HEK293 (cell line): ENCODE measurements around the gene ZNF217.

Experiments used
- CTCF ChIA-PET: fragments of 350-600 bp; formaldehyde crosslinking; extraction: SDS; loops from one replicate; lab custom pipeline; 2021; ENCODE audit warnings: antibody characterized with exemption; lab: Yijun Ruan, JAX
- POLR2A ChIA-PET: fragments of 300-600 bp; formaldehyde crosslinking; extraction: SDS; loops from one replicate; lab custom pipeline; 2020; ENCODE audit warnings: antibody characterized with exemption, inconsistent platforms; lab: Yijun Ruan, JAX
- H3K27ac ChIP-seq: fragments of 200-500 bp; sonication (Bioruptor generic); 2 replicates; pipeline ENCODE4 v1.5.1; 2014; ENCODE audit warnings: low read depth, low read length, control low read depth, inconsistent platforms; ENCODE audit errors: extremely low read depth
- H3K36me3 ChIP-seq, 2 experiments: fragments of 200-500 bp in 1 of 2; sonication (Bioruptor generic) in 1 of 2; 1 replicate in 1 of 2; 2 replicates in 1 of 2; pipeline ENCODE4 v1.5.1; 2014 to 2017; ENCODE audit warnings: inconsistent platforms in 2 of 2, low read length in 2 of 2; ENCODE audit not compliant: control insufficient read depth in 2 of 2, insufficient read depth in 1 of 2
- H3K4me1 ChIP-seq: fragments of 200-500 bp; sonication (Bioruptor generic); 2 replicates; pipeline ENCODE4 v1.5.1; 2014; ENCODE audit warnings: mild to moderate bottlenecking, low read length, inconsistent platforms; ENCODE audit not compliant: control insufficient read depth, insufficient read depth
- H3K4me3 ChIP-seq: 2 replicates; pipeline ENCODE4 v1.5.1; 2011; ENCODE audit warnings: low read depth, mild to moderate bottlenecking, control low read depth, low read length, moderate library complexity
- H3K9me3 ChIP-seq: fragments of 200-500 bp; sonication (Bioruptor generic); 2 replicates; pipeline ENCODE4 v1.5.1; 2014; ENCODE audit warnings: low read depth, low read length, inconsistent platforms; ENCODE audit not compliant: control insufficient read depth, insufficient read depth
- GLI2 ChIP-seq: fragments of 450-650 bp; formaldehyde crosslinking; IDR thresholded peaks from 2 replicates; pipeline ENCODE4; 2017; ENCODE audit warnings: missing biosample characterization, missing genetic modification characterization, low read depth, borderline replicate concordance
- SP3 ChIP-seq: fragments of 450-650 bp; formaldehyde crosslinking; IDR thresholded peaks from 2 replicates; pipeline ENCODE4 v1.5.1; 2016; ENCODE audit warnings: missing biosample characterization, missing genetic modification characterization
- YY1 ChIP-seq: fragments of 450-650 bp; formaldehyde crosslinking; IDR thresholded peaks from 2 replicates; pipeline ENCODE4 v1.5.1; 2018; ENCODE audit warnings: missing biosample characterization, missing genetic modification characterization
- ZFHX2 ChIP-seq: fragments of 450-650 bp; formaldehyde crosslinking; conservative IDR thresholded peaks from 2 replicates; pipeline ENCODE4 v1.5.1; 2016; ENCODE audit warnings: missing biosample characterization, missing genetic modification characterization
- ZFP37 ChIP-seq: fragments of 450-650 bp; formaldehyde crosslinking; IDR thresholded peaks from 2 replicates; pipeline ENCODE4 v1.5.1; 2016; ENCODE audit warnings: missing biosample characterization, missing genetic modification characterization
- ZNF121 ChIP-seq: fragments of 450-650 bp; formaldehyde crosslinking; IDR thresholded peaks from 2 replicates; pipeline ENCODE4 v1.5.1; 2016; ENCODE audit warnings: missing biosample characterization, missing genetic modification characterization
- ZNF148 ChIP-seq: fragments of 450-650 bp; formaldehyde crosslinking; IDR thresholded peaks from 2 replicates; pipeline ENCODE4 v1.5.0; 2017; ENCODE audit warnings: missing biosample characterization, missing genetic modification characterization, borderline replicate concordance
- ZNF19 ChIP-seq: fragments of 450-650 bp; formaldehyde crosslinking; IDR thresholded peaks from 2 replicates; pipeline ENCODE4; 2016; ENCODE audit warnings: missing biosample characterization, missing genetic modification characterization, low read depth
- ZNF341 ChIP-seq: fragments of 450-650 bp; formaldehyde crosslinking; IDR thresholded peaks from 2 replicates; pipeline ENCODE4; 2016; ENCODE audit warnings: low read depth, missing biosample characterization, missing genetic modification characterization
- ZNF350 ChIP-seq: fragments of 450-650 bp; formaldehyde crosslinking; IDR thresholded peaks from 2 replicates; pipeline ENCODE4 v1.5.0; 2017; ENCODE audit warnings: missing biosample characterization, mild to moderate bottlenecking, missing genetic modification characterization
- ZNF404 ChIP-seq: fragments of 450-650 bp; formaldehyde crosslinking; IDR thresholded peaks from 2 replicates; pipeline ENCODE4 v1.5.1; 2017; ENCODE audit warnings: missing biosample characterization, missing genetic modification characterization
- ZNF521 ChIP-seq: fragments of 450-650 bp; formaldehyde crosslinking; IDR thresholded peaks from 2 replicates; pipeline ENCODE4 v1.5.1; 2017; ENCODE audit warnings: missing biosample characterization, mild to moderate bottlenecking, missing genetic modification characterization
- ZNF555 ChIP-seq: fragments of 450-650 bp; formaldehyde crosslinking; conservative IDR thresholded peaks from 2 replicates; pipeline ENCODE4 v1.5.1; 2017; ENCODE audit warnings: missing biosample characterization, mild to moderate bottlenecking, missing genetic modification characterization, inconsistent platforms
- ZNF664 ChIP-seq: fragments of 450-650 bp; formaldehyde crosslinking; IDR thresholded peaks from 2 replicates; pipeline ENCODE4 v1.5.1; 2016; ENCODE audit warnings: missing biosample characterization, missing genetic modification characterization
- ZNF768 ChIP-seq: fragments of 450-650 bp; formaldehyde crosslinking; IDR thresholded peaks from 2 replicates; pipeline ENCODE4 v1.5.1; 2018; ENCODE audit warnings: missing biosample characterization, mild to moderate bottlenecking, missing genetic modification characterization
- ZSCAN16 ChIP-seq: fragments of 450-650 bp; formaldehyde crosslinking; IDR thresholded peaks from 2 replicates; pipeline ENCODE4 v1.5.1; 2016; ENCODE audit warnings: missing biosample characterization, missing genetic modification characterization
- TF ChIP-seq, protein P1 (sequence below): fragments of 450-650 bp; formaldehyde crosslinking; conservative IDR thresholded peaks from 2 replicates; pipeline ENCODE4 v1.5.1; 2016; ENCODE audit warnings: low read depth, missing biosample characterization, missing genetic modification characterization
- TF ChIP-seq, protein P2 (sequence below): fragments of 450-650 bp; formaldehyde crosslinking; IDR thresholded peaks from 2 replicates; pipeline ENCODE4 v1.5.1; 2016; ENCODE audit warnings: missing biosample characterization, missing genetic modification characterization, low read depth

The ZNF217 gene

DNA sequence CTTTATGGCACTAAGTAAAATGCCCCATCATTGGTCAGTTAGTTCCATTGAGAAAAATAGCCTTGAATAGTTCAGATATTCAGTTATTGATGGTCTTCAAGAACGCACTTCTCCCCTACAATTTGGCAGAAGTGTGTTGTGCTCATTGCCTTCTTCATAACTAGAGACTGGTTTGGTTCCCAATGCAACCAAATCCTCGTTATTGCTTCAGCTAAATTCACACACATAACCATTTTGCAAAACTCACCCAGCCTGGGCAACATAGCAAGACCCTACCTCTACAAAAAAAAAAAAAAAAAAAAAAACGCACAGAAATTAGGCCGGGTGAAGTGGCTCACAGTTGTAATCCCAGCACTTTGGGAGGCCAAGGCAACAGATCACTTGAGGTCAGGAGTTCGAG lies 32.1 kb downstream of the ZNF217 start:
- Histone ChIP-seq H3K27ac (no peak overlapping the region), H3K4me1 (no peaks in the 10 kb centered on the region), H3K4me3 (no peak overlapping the region), H3K9me3 (no peaks in the 10 kb centered on the region), H3K36me3 (peaks cover 6 to 8% of the 10 kb centered on the region in 2 experiments; a peak in 2 of 3 replicates)
- peak; percentile 74; the same call in 1 of the 2 replicates for TF ChIP-seq ZNF121
- TF ChIP-seq YY1 = no peak
- TF ChIP-seq SP3 = no peak
- CTCF ChIA-PET = interaction anchor here (0.6 kb wide), 1 partner anchor 634 kb away, joined by 5 read pairs; no protein-coding TSS in a partner anchor
- POLR2A ChIA-PET = no interaction called here

- Histone ChIP-seq H3K4me3 (no peak overlapping the region), H3K4me1 (no peaks in the 10 kb centered on the region), H3K9me3 (no peaks in the 10 kb centered on the region), H3K36me3 (no peaks in the 10 kb centered on the region), H3K27ac (no peak overlapping the region)
- POLR2A ChIA-PET = no interaction called here
- no peak for TF ChIP-seq ZSCAN16 (tag by site-specific recombination)
- no peak for TF ChIP-seq ZFHX2
- TF ChIP-seq, protein P1, sequence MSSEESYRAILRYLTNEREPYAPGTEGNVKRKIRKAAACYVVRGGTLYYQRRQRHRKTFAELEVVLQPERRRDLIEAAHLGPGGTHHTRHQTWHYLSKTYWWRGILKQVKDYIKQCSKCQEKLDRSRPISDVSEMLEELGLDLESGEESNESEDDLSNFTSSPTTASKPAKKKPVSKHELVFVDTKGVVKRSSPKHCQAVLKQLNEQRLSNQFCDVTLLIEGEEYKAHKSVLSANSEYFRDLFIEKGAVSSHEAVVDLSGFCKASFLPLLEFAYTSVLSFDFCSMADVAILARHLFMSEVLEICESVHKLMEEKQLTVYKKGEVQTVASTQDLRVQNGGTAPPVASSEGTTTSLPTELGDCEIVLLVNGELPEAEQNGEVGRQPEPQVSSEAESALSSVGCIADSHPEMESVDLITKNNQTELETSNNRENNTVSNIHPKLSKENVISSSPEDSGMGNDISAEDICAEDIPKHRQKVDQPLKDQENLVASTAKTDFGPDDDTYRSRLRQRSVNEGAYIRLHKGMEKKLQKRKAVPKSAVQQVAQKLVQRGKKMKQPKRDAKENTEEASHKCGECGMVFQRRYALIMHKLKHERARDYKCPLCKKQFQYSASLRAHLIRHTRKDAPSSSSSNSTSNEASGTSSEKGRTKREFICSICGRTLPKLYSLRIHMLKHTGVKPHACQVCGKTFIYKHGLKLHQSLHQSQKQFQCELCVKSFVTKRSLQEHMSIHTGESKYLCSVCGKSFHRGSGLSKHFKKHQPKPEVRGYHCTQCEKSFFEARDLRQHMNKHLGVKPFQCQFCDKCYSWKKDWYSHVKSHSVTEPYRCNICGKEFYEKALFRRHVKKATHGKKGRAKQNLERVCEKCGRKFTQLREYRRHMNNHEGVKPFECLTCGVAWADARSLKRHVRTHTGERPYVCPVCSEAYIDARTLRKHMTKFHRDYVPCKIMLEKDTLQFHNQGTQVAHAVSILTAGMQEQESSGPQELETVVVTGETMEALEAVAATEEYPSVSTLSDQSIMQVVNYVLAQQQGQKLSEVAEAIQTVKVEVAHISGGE (tag by site-specific recombination) = no peak
- no peak for TF ChIP-seq ZNF350 (tag by site-specific recombination)
- TF ChIP-seq GLI2 (tag by site-specific recombination) = no peak
- CTCF ChIA-PET = interaction anchor here (0.6 kb wide), 1 partner anchor 378 kb away, joined by 5 read pairs; no protein-coding TSS in a partner anchor
These were observed 33.8 kb downstream of the ZNF217 start for GRCh38 chr20:53559816-53560215.

DNA sequence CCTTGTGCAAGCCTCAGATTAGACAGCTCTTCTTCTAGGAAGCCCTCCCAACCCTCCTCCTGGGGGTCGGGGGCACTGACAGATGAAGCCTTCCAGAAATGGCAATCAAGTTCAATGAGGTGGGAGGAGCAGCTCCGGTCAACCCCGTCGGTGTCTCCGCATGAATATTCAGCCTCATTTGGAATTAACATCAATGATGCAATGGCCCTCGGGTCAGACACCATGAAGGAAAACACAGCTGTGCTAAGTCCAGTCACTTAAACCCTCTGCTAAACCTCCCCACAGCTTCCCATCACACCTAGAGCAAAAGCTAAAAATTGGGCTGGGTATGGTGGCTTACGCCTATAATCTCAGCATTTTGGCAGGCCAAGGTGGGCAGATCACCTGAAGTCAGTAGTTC lies 36.5 kb downstream of the ZNF217 start:
- ChIA-PET POLR2A (no interaction called here), CTCF (interaction anchor here (0.6 kb wide), 1 partner anchor 9 kb away, joined by 3 read pairs; no protein-coding TSS in a partner anchor)
- no peak for TF ChIP-seq ZNF555 (tag by site-specific recombination)
- TF ChIP-seq, protein P1 (tag by site-specific recombination) = no peak
- TF ChIP-seq ZNF148 (tag by site-specific recombination) = no peak
- TF ChIP-seq ZNF341 = no peak
- TF ChIP-seq ZNF521 (tag by site-specific recombination) = no peak
- no peak for TF ChIP-seq ZNF404 (tag by site-specific recombination)
- no peak for TF ChIP-seq ZFP37 (tag by site-specific recombination)
- TF ChIP-seq ZNF19 (tag by site-specific recombination) = no peak
- TF ChIP-seq, protein P2, sequence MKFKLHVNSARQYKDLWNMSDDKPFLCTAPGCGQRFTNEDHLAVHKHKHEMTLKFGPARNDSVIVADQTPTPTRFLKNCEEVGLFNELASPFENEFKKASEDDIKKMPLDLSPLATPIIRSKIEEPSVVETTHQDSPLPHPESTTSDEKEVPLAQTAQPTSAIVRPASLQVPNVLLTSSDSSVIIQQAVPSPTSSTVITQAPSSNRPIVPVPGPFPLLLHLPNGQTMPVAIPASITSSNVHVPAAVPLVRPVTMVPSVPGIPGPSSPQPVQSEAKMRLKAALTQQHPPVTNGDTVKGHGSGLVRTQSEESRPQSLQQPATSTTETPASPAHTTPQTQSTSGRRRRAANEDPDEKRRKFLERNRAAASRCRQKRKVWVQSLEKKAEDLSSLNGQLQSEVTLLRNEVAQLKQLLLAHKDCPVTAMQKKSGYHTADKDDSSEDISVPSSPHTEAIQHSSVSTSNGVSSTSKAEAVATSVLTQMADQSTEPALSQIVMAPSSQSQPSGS = no peak
- no peak for TF ChIP-seq ZNF768 (tag by site-specific recombination)
- TF ChIP-seq ZNF664 (tag by site-specific recombination) = no peak

More for the DNA sequence above, 36.5 kb downstream of the ZNF217 start:
- H3K9me3 ChIP-seq = no peaks in the 10 kb centered on the region
- no peaks in the 10 kb centered on the region for H3K36me3 ChIP-seq
- H3K4me1 ChIP-seq = no peaks in the 10 kb centered on the region
- no peak overlapping the region for H3K4me3 ChIP-seq
- H3K27ac ChIP-seq = no peak overlapping the region
